Left ventricle myocardium inferior (tissue), 1 donor: Measurements from ENCODE around the gene PCDH15. TPM values are rescaled to one million over a fixed set of nuclear protein-coding genes. Genes with fewer than 3 reads are reported as not detected.

Experiments
- DNase-seq: peaks from one replicate; pipeline ENCODE4 v3.0.0-alpha.2; 2020
- H3K27ac ChIP-seq: fragments of 200-600 bp; replicated peaks from 2 replicates; pipeline ENCODE4 v1.8.0; 2021
- H3K27me3 ChIP-seq: fragments of 200-600 bp; 2 replicates; pipeline ENCODE4 v1.8.0; 2021; ENCODE audit warnings: low read depth
- H3K36me3 ChIP-seq: fragments of 200-600 bp; 2 replicates; pipeline ENCODE4 v1.8.0; 2021
- H3K4me1 ChIP-seq: fragments of 200-600 bp; 2 replicates; pipeline ENCODE4 v1.8.0; 2021
- H3K4me3 ChIP-seq: fragments of 200-600 bp; 2 replicates; pipeline ENCODE4 v1.8.0; 2021; ENCODE audit warnings: mild to moderate bottlenecking, moderate library complexity
- H3K9me3 ChIP-seq: fragments of 200-600 bp; replicated peaks from 2 replicates; pipeline ENCODE4 v1.8.0; 2021
- intact Hi-C: fragments of 100-400 bp; cut with micrococcal nuclease; formaldehyde crosslinking; loops from one replicate; pipeline ENCODE4 v1.11.0; 2022
- total RNA-seq: library from RNA; stranded (reverse); fragmentation: NEBNext Ultra II Directional; extraction: Animal tissue kit (Norgen Biotek cat#: 25700); gene quantifications from one replicate; pipeline ENCODE4 v1.2.1, GENCODE V29; 2021
- TF ChIP-seq, protein P1 (sequence below): fragments of 200-600 bp; IDR thresholded peaks from 2 replicates; pipeline ENCODE4 v1.8.0; 2021; ENCODE audit warnings: antibody characterized with exemption, mild to moderate bottlenecking, borderline replicate concordance
- donor health status: DM: no; HTN: yes; CAD: no; lungs with severe emphysema.

PCDH15 gene
- total RNA-seq, 1 donor from 2014 or later = 0.19 TPM

- H3K27ac ChIP-seq = no peak overlapping the region
- H3K4me1 ChIP-seq = no peaks in the 10 kb centered on the region
- TF ChIP-seq, protein P1, sequence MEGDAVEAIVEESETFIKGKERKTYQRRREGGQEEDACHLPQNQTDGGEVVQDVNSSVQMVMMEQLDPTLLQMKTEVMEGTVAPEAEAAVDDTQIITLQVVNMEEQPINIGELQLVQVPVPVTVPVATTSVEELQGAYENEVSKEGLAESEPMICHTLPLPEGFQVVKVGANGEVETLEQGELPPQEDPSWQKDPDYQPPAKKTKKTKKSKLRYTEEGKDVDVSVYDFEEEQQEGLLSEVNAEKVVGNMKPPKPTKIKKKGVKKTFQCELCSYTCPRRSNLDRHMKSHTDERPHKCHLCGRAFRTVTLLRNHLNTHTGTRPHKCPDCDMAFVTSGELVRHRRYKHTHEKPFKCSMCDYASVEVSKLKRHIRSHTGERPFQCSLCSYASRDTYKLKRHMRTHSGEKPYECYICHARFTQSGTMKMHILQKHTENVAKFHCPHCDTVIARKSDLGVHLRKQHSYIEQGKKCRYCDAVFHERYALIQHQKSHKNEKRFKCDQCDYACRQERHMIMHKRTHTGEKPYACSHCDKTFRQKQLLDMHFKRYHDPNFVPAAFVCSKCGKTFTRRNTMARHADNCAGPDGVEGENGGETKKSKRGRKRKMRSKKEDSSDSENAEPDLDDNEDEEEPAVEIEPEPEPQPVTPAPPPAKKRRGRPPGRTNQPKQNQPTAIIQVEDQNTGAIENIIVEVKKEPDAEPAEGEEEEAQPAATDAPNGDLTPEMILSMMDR = no peak
- intact Hi-C loops = no loop called here
- H3K27me3 ChIP-seq = no peaks in the 10 kb centered on the region
- no peak for DNase-seq
- peaks cover 12% of the 10 kb centered on the region for H3K9me3 ChIP-seq
- H3K36me3 ChIP-seq = no peaks in the 10 kb centered on the region
- H3K4me3 ChIP-seq = no peak overlapping the region
Measured at GRCh38 chr10:54708591-54708990, 92.4 kb downstream of the PCDH15 start.

DNA sequence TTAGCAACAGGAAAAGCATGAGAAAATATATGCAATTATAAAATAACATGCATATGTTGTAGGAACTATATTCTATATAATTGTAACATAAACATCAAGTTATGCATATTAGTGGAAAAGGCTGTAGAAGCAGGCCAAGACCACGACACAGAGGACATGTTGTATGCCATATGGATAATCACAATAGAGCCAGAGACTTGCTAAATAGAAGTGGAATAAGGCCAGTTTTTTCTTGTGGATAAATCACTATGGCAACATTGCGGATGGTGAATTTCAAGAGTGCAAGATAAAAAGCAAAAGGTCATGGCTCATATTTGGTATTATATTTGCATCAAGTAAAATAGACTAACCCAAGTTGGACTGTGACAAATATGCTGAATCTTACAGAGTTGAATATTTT is 93.0 kb downstream of the PCDH15 start:
- no peaks in the 10 kb centered on the region for H3K36me3 ChIP-seq
- H3K27me3 ChIP-seq = no peaks in the 10 kb centered on the region
- DNase-seq = no peak
- H3K4me3 ChIP-seq = no peak overlapping the region
- H3K9me3 ChIP-seq = peaks cover 18% of the 10 kb centered on the region
- H3K4me1 ChIP-seq = no peaks in the 10 kb centered on the region
- intact Hi-C loops = no loop called here
- H3K27ac ChIP-seq = no peak overlapping the region
- TF ChIP-seq, protein P1 = no peak

DNA sequence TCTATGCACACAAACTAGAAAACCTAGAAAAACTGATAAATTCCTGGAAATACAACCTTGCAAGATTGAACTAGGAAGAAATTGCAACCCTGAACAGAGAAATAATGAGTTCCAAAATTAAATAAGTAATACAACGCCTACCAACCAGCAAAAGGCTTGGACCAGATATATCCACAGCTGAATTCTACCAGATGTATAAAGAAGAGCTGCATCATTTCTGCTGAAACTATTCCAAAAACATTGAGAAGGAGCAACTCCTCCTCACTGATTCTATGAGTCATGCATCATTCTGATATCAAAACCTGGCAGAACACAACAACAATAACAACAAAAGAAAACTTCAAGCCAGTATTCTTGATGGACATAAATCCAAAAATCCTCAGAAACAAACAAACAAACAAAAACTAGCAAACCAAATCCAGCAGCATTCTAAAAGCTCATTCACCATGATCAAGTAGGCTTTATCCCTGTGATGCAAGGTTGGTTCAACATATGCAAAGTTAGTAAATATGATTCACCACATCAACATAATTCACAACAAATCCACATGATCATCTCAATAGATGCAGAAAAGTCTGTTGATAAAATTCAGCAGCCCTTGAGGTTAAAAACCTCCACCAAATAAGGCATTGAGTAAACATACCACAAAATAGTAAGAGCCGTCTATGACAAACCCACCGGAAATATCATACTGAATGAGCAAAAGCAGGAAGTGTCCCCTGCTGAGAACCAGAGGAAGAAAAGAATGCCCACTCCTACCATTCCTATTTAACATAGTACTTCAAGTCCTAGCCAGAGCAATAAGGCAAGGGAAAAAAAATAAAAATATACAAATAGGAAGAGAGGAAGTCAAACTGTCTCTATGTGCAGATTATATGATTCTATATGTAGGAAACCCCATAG is 98.2 kb downstream of the PCDH15 start:
- no peak for DNase-seq
- intact Hi-C loops = no loop called here
- H3K36me3 ChIP-seq = no peaks in the 10 kb centered on the region
- TF ChIP-seq, protein P1 = no peak
- H3K27ac ChIP-seq = no peak overlapping the region
- H3K4me1 ChIP-seq = no peaks in the 10 kb centered on the region
- H3K4me3 ChIP-seq = no peak overlapping the region
- H3K9me3 ChIP-seq = peaks cover 29% of the 10 kb centered on the region
- no peaks in the 10 kb centered on the region for H3K27me3 ChIP-seq

DNA sequence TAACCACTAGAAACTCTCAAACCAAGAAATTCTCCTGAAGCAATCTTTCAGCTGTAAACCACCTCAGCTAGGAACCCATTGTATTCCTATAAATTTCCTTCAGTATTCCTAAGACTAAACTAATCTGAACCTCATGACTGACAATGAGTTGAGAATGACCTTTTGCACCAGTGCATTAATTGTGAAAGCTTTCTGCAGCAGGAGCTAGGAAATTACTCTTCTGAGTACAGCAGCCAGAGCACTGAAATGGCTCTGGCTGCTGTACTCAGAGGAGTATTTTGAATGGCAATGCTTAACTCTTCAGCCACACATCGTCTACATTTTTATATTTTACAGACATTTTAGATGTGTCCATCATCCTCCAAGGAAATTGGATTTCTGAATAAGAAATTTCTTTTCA is 109.7 kb downstream of the PCDH15 start:
- Histone ChIP-seq H3K36me3 (no peaks in the 10 kb centered on the region), H3K27me3 (no peaks in the 10 kb centered on the region), H3K27ac (no peak overlapping the region), H3K9me3 (no peaks in the 10 kb centered on the region), H3K4me3 (no peak overlapping the region), H3K4me1 (no peaks in the 10 kb centered on the region)
- DNase-seq = no peak
- TF ChIP-seq, protein P1 = no peak
- intact Hi-C loops = no loop called here

- H3K27ac ChIP-seq = no peak overlapping the region
- no peak for DNase-seq
- no peaks in the 10 kb centered on the region for H3K36me3 ChIP-seq
- H3K4me3 ChIP-seq = no peak overlapping the region
- TF ChIP-seq, protein P1 = no peak
- no peaks in the 10 kb centered on the region for H3K4me1 ChIP-seq
- no peaks in the 10 kb centered on the region for H3K27me3 ChIP-seq
- intact Hi-C loops = no loop called here
- no peaks in the 10 kb centered on the region for H3K9me3 ChIP-seq
Measured at GRCh38 chr10:54682554-54682953, 118.5 kb downstream of the PCDH15 start.
